H1 (cell line): ENCODE measurements around the gene RELN. TPM values are rescaled to one million over a fixed set of nuclear protein-coding genes. Genes with fewer than 3 reads are reported as not detected.

Experiments
- CTCF ChIA-PET: fragments of 300-600 bp; sonication (Branson Sonifier 250); formaldehyde crosslinking; loops from one replicate; lab custom pipeline; 2021; ENCODE audit not compliant: partially characterized antibody; lab: Charles Lee
- POLR2A ChIA-PET: fragments of 300-600 bp; sonication (Branson Sonifier 250); formaldehyde crosslinking; loops from one replicate; lab custom pipeline; 2021; ENCODE audit warnings: inconsistent platforms; ENCODE audit not compliant: partially characterized antibody; lab: Charles Lee
- DNase-seq, 2 experiments: peaks; one replicate each; pipeline versions ENCODE4 v3.0.0 to v3.0.0-alpha.2; 2010 to 2022; ENCODE audit warnings: low spot score in 2 of 2, low read depth in 1 of 2, mixed read lengths in 1 of 2
- FAIRE-seq: peaks from 2 replicates; lab custom pipeline; 2011; peaks lifted over from hg19 to GRCh38; lab: Jason Lieb, UNC
- H2AFZ ChIP-seq: 2 replicates; pipeline ENCODE4 v1.8.1; 2012; ENCODE audit warnings: low read length, inconsistent platforms
- H2AK5ac ChIP-seq: 2 replicates; pipeline ENCODE4 v1.6.1; 2013; ENCODE audit warnings: low read depth, low read length
- H2BK120ac ChIP-seq: replicated peaks from 2 replicates; pipeline ENCODE3; 2013; ENCODE audit warnings: low read depth, low read length, inconsistent platforms
- H2BK12ac ChIP-seq: 2 replicates; pipeline ENCODE4 v1.6.1; 2013; ENCODE audit warnings: low read depth, low read length
- H2BK15ac ChIP-seq: 2 replicates; pipeline ENCODE4 v1.6.1; 2013; ENCODE audit warnings: low read length
- H2BK20ac ChIP-seq: 2 replicates; pipeline ENCODE4 v1.6.1; 2013; ENCODE audit warnings: low read length
- H2BK5ac ChIP-seq: 2 replicates; pipeline ENCODE4 v1.6.1; 2013; ENCODE audit warnings: low read depth, low read length
- H3K14ac ChIP-seq: 2 replicates; pipeline ENCODE4 v1.6.1; 2013; ENCODE audit warnings: inconsistent platforms; ENCODE audit not compliant: insufficient read length
- H3K18ac ChIP-seq: 2 replicates; pipeline ENCODE4 v1.6.1; 2013; ENCODE audit warnings: low read length; ENCODE audit errors: extremely low read depth
- H3K23ac ChIP-seq: 2 replicates; pipeline ENCODE4 v1.6.1; 2013; ENCODE audit warnings: inconsistent platforms; ENCODE audit not compliant: insufficient read length
- H3K23me2 ChIP-seq: 2 replicates; pipeline ENCODE4 v1.6.1; 2013; ENCODE audit warnings: low read depth, low read length
- H3K27ac ChIP-seq: 2 replicates; pipeline ENCODE4 v1.6.1; 2011; ENCODE audit warnings: low read depth, low read length, inconsistent platforms
- H3K27me3 ChIP-seq, 4 experiments: replicated peaks in 1 of 4; 1 replicate in 1 of 4; 2 replicates in 3 of 4; pipeline versions ENCODE4 v1.6.1 to v1.8.1; 2011 to 2013; ENCODE audit warnings: low read length in 3 of 4, mild to moderate bottlenecking in 3 of 4, inconsistent platforms in 2 of 4, mixed read lengths in 2 of 4, moderate library complexity in 1 of 4; ENCODE audit not compliant: control insufficient read depth in 3 of 4, insufficient read depth in 3 of 4; ENCODE audit errors: extremely low read depth in 1 of 4
- H3K36me3 ChIP-seq, 4 experiments: 2 replicates each; pipeline versions ENCODE4 v1.6.1 to v1.8.1; 2011 to 2013; ENCODE audit warnings: mild to moderate bottlenecking in 4 of 4, low read length in 3 of 4, moderate library complexity in 2 of 4, control low read depth in 1 of 4, inconsistent platforms in 1 of 4; ENCODE audit not compliant: insufficient read depth in 4 of 4, control insufficient read depth in 2 of 4
- H3K4ac ChIP-seq: replicated peaks from 2 replicates; pipeline ENCODE3; 2013; ENCODE audit warnings: low read length, low read depth, mixed read lengths, inconsistent platforms; ENCODE audit not compliant: insufficient read length
- H3K4me1 ChIP-seq, 4 experiments: replicated peaks in 1 of 4; 1 replicate in 1 of 4; 2 replicates in 3 of 4; pipeline versions ENCODE4 v1.6.1 to v1.8.1; 2011 to 2013; ENCODE audit warnings: low read length in 3 of 4, inconsistent platforms in 2 of 4, mixed read lengths in 1 of 4; ENCODE audit not compliant: insufficient read depth in 4 of 4, control insufficient read depth in 3 of 4
- H3K4me2 ChIP-seq, 2 experiments: 2 replicates each; pipeline versions ENCODE4 v1.6.1 to v1.8.1; 2011 to 2013; ENCODE audit warnings: low read depth in 2 of 2, low read length in 2 of 2, control low read depth in 1 of 2, inconsistent platforms in 1 of 2, mild to moderate bottlenecking in 1 of 2; ENCODE audit not compliant: insufficient read depth in 1 of 2
- H3K4me3 ChIP-seq, 4 experiments: fragments of 200-600, 300-600 bp in 1 of 4; sonication (generic), shearing (Covaris generic), sonication (Bioruptor Twin) in 1 of 4; 2 replicates each; pipeline versions ENCODE4 v1.5.1 to v1.8.1; 2011 to 2016; ENCODE audit warnings: low read length in 4 of 4, low read depth in 3 of 4, control low read depth in 2 of 4, inconsistent platforms in 2 of 4, mild to moderate bottlenecking in 2 of 4, mixed read lengths in 1 of 4, moderate library complexity in 1 of 4; ENCODE audit not compliant: insufficient read depth in 2 of 4; ENCODE audit errors: extremely low read depth in 1 of 4
- H3K56ac ChIP-seq: replicated peaks from 2 replicates; pipeline ENCODE3; 2013; ENCODE audit warnings: low read depth, mild to moderate bottlenecking, mixed read lengths, low read length, inconsistent platforms; ENCODE audit not compliant: insufficient read length
- H3K79me1 ChIP-seq: 2 replicates; pipeline ENCODE4 v1.6.1; 2013; ENCODE audit warnings: low read depth, low read length, control low read depth
- H3K79me2 ChIP-seq, 2 experiments: 2 replicates each; pipeline versions ENCODE4 v1.6.1 to v1.8.1; 2012 to 2013; ENCODE audit warnings: low read length in 2 of 2, mild to moderate bottlenecking in 2 of 2, inconsistent platforms in 1 of 2; ENCODE audit not compliant: insufficient read depth in 2 of 2, control insufficient read depth in 1 of 2
- H3K9ac ChIP-seq, 4 experiments: replicated peaks in 1 of 4; 1 replicate in 1 of 4; 2 replicates in 3 of 4; pipeline versions ENCODE4 v1.6.1 to v1.8.1; 2011 to 2013; ENCODE audit warnings: low read depth in 3 of 4, low read length in 3 of 4, control low read depth in 2 of 4, mild to moderate bottlenecking in 2 of 4, moderate library complexity in 2 of 4, inconsistent platforms in 1 of 4; ENCODE audit errors: extremely low read depth in 1 of 4
- H3K9me3 ChIP-seq, 2 experiments: 2 replicates each; pipeline versions ENCODE4 v1.6.1 to v1.8.1; 2012 to 2013; ENCODE audit warnings: mild to moderate bottlenecking in 2 of 2, moderate library complexity in 2 of 2, control low read depth in 1 of 2, inconsistent platforms in 1 of 2, low read depth in 1 of 2, low read length in 1 of 2, mixed read lengths in 1 of 2; ENCODE audit not compliant: insufficient read depth in 2 of 2
- H4K20me1 ChIP-seq, 2 experiments: replicated peaks in 1 of 2; 2 replicates each; pipeline versions ENCODE3 to v1.8.1; 2011 to 2013; ENCODE audit warnings: inconsistent platforms in 2 of 2, low read length in 2 of 2, mild to moderate bottlenecking in 1 of 2; ENCODE audit not compliant: insufficient read depth in 2 of 2, control insufficient read depth in 1 of 2
- H4K5ac ChIP-seq: 2 replicates; pipeline ENCODE4 v1.6.1; 2013; ENCODE audit warnings: low read length, low read depth, mixed read lengths, inconsistent platforms; ENCODE audit not compliant: insufficient read length
- H4K8ac ChIP-seq: 2 replicates; pipeline ENCODE4 v1.8.0; 2013; ENCODE audit warnings: mild to moderate bottlenecking, moderate library complexity, low read length, inconsistent platforms; ENCODE audit not compliant: insufficient read depth; ENCODE audit errors: extremely low read depth
- H4K91ac ChIP-seq: replicated peaks from 2 replicates; pipeline ENCODE3; 2013; ENCODE audit warnings: low read length, mixed read lengths, inconsistent platforms; ENCODE audit not compliant: insufficient read length
- CHD2 ChIP-seq: IDR thresholded peaks from 2 replicates; pipeline ENCODE4 v1.6.1; 2012; ENCODE audit warnings: low read length, improper control_type of control experiment
- WGBS, 2 experiments: shearing (Covaris generic) in 1 of 2; methylation state at CpG; one replicate each; pipeline versions ENCODE4 v1.1.6 to v1.1.7; 2013 to 2015; ENCODE audit warnings: low lambda C conversion rate in 2 of 2, mixed read lengths in 2 of 2, inconsistent platforms in 1 of 2, low coverage in 1 of 2, missing lambda C conversion rate in 1 of 2; ENCODE audit not compliant: insufficient replicate concordance in 2 of 2, insufficient coverage in 1 of 2, insufficient read length in 1 of 2; ENCODE audit errors: extremely low coverage in 1 of 2, missing lambda C conversion rate in 1 of 2; 5-methylcytosine and 5-hydroxymethylcytosine counted together
- polyA plus RNA-seq, 7 experiments: library from polyadenylated mRNA; depleted of rRNA in 3 of 7; stranded (reverse) in 5 of 7; unstranded in 2 of 7; fragments of >200 nt in 5 of 7; fragments of 200-250 nt in 2 of 7; gene quantifications; 1 replicate in 5 of 7; 2 replicates in 1 of 7; 4 replicates in 1 of 7; pipeline versions ENCODE4 v1.2.1 to v1.2.3, GENCODE V29; 2011 to 2013; ENCODE audit warnings: missing spikeins in 2 of 7, mixed read lengths in 2 of 7
- total RNA-seq: library from RNA; stranded (reverse); fragmentation: NEBNext Ultra II Directional; extraction: Animal tissue kit (Norgen Biotek cat#: 25700); gene quantifications from 2 replicates; pipeline ENCODE4 v1.2.1, GENCODE V29; 2021

The RELN gene
- total and polyA plus RNA-seq, 2 of the 8 experiments (the other 6 are each of a cell fraction or from before 2014, with no cell fraction given), result 0.03 to 0.07 TPM

GRCh38 chr7:103651593-103652377 lies 337.7 kb downstream of the RELN start:
- Histone ChIP-seq H3K9ac (no peak overlapping the region), H3K4ac (no peak overlapping the region), H3K56ac (no peak overlapping the region), H2BK15ac (no peak overlapping the region), H3K27me3 (no peaks in the 10 kb centered on the region), H4K20me1 (no peaks in the 10 kb centered on the region), H3K4me2 (no peak overlapping the region), H2AFZ (no peak overlapping the region), H3K23me2 (no peaks in the 10 kb centered on the region), H4K5ac (no peak overlapping the region), H2BK120ac (no peak overlapping the region), H2BK20ac (no peak overlapping the region), H3K23ac (no peak overlapping the region), H3K79me1 (no peaks in the 10 kb centered on the region), H2BK12ac (no peak overlapping the region), H3K36me3 (no peaks in the 10 kb centered on the region), H2AK5ac (no peak overlapping the region), H3K4me1 (no peaks in the 10 kb centered on the region), H3K27ac (no peak overlapping the region), H3K14ac (no peak overlapping the region), H3K18ac (no peak overlapping the region), H3K4me3 (no peak overlapping the region), H2BK5ac (no peak overlapping the region), H3K79me2 (no peaks in the 10 kb centered on the region), H3K9me3 (no peaks in the 10 kb centered on the region), H4K8ac (no peak overlapping the region)
- ChIA-PET CTCF (no interaction called here), POLR2A (interaction anchor here (0.6 kb wide), 1 partner anchor 140 kb away, joined by 3 read pairs; no protein-coding TSS in a partner anchor)
- DNase-seq (no peak), FAIRE-seq (no peak)
- WGBS, 2 experiments, result 74% methylated on average over 3 of the region's 3 CpGs; no CpG with 5 or more reads in 1 of the 2 experiments
- no peak for TF ChIP-seq CHD2
- TF ChIP-seq, all 59 proteins: peak for 0
- no peak overlapping the region for H4K91ac ChIP-seq
